H9 (cell line): ENCODE measurements around the gene UBE2G1. TPM values are rescaled to one million over a fixed set of nuclear protein-coding genes. Genes with fewer than 3 reads are reported as not detected.

Source experiments
- DNase-seq: peaks from one replicate; pipeline ENCODE4 v3.0.0-alpha.2; 2017
- H2AFZ ChIP-seq: one replicate; pipeline ENCODE4 v1.6.1; 2013; ENCODE audit warnings: mild to moderate bottlenecking, low read length, control low read depth, moderate library complexity
- H2AK5ac ChIP-seq: 2 replicates; pipeline ENCODE4 v1.6.1; 2013; ENCODE audit warnings: low read length, control low read depth, mixed read lengths; ENCODE audit not compliant: insufficient read length
- H2BK120ac ChIP-seq: one replicate; pipeline ENCODE4 v1.6.1; 2013; ENCODE audit warnings: low read depth, mild to moderate bottlenecking, low read length, control low read depth, inconsistent platforms; ENCODE audit not compliant: poor library complexity, severe bottlenecking
- H2BK12ac ChIP-seq: 2 replicates; pipeline ENCODE4 v1.6.1; 2013; ENCODE audit warnings: low read length, control low read depth, mixed read lengths, low read depth; ENCODE audit not compliant: insufficient read length
- H2BK15ac ChIP-seq: 2 replicates; pipeline ENCODE4 v1.6.1; 2013; ENCODE audit warnings: low read depth, low read length, control low read depth
- H2BK20ac ChIP-seq: one replicate; pipeline ENCODE4 v1.6.1; 2013; ENCODE audit warnings: low read depth, mild to moderate bottlenecking, low read length, control low read depth, inconsistent platforms; ENCODE audit not compliant: poor library complexity, severe bottlenecking
- H2BK5ac ChIP-seq: 2 replicates; pipeline ENCODE4 v1.6.1; 2013; ENCODE audit warnings: low read length, control low read depth, mixed read lengths; ENCODE audit not compliant: insufficient read length
- H3K14ac ChIP-seq: 2 replicates; pipeline ENCODE4 v1.6.1; 2013; ENCODE audit warnings: low read length, control low read depth; ENCODE audit not compliant: insufficient read depth
- H3K18ac ChIP-seq: 2 replicates; pipeline ENCODE4 v1.6.1; 2013; ENCODE audit warnings: low read depth, mild to moderate bottlenecking, mixed read lengths, low read length, control low read depth; ENCODE audit not compliant: insufficient read length
- H3K23ac ChIP-seq: 2 replicates; pipeline ENCODE4 v1.6.1; 2013; ENCODE audit warnings: low read length, control low read depth, mixed read lengths, low read depth; ENCODE audit not compliant: insufficient read length
- H3K23me2 ChIP-seq: 2 replicates; pipeline ENCODE4 v1.6.1; 2013; ENCODE audit warnings: low read depth, mild to moderate bottlenecking, mixed read lengths, low read length, control low read depth; ENCODE audit not compliant: insufficient read length, poor library complexity, severe bottlenecking
- H3K27ac ChIP-seq: 2 replicates; pipeline ENCODE4 v1.5.1; 2013; ENCODE audit warnings: low read length, control low read depth, mixed read lengths, low read depth; ENCODE audit not compliant: insufficient read length
- H3K27me3 ChIP-seq: 2 replicates; pipeline ENCODE4 v1.6.1; 2013; ENCODE audit warnings: low read length, control low read depth, inconsistent platforms; ENCODE audit not compliant: insufficient read depth
- H3K4ac ChIP-seq: 2 replicates; pipeline ENCODE4 v1.6.1; 2013; ENCODE audit warnings: low read depth, mild to moderate bottlenecking, control low read depth, inconsistent platforms, low read length, moderate library complexity
- H3K4me1 ChIP-seq: 2 replicates; pipeline ENCODE4 v1.6.1; 2013; ENCODE audit warnings: low read length, control low read depth, inconsistent platforms; ENCODE audit not compliant: insufficient read depth
- H3K4me2 ChIP-seq: 2 replicates; pipeline ENCODE4 v1.6.1; 2013; ENCODE audit warnings: low read length, control low read depth, mixed read lengths; ENCODE audit not compliant: insufficient read length, insufficient read depth
- H3K56ac ChIP-seq: 2 replicates; pipeline ENCODE4 v1.6.1; 2013; ENCODE audit warnings: low read depth, mild to moderate bottlenecking, mixed read lengths, low read length, control low read depth; ENCODE audit not compliant: insufficient read length
- H3K79me1 ChIP-seq: 2 replicates; pipeline ENCODE4 v1.6.1; 2013; ENCODE audit warnings: low read depth, mild to moderate bottlenecking, moderate library complexity, low read length, control low read depth, inconsistent platforms; ENCODE audit not compliant: insufficient read depth, poor library complexity, severe bottlenecking
- H3K79me2 ChIP-seq: 2 replicates; pipeline ENCODE4 v1.6.1; 2013; ENCODE audit warnings: low read length, control low read depth, inconsistent platforms; ENCODE audit not compliant: insufficient read depth
- H3K9ac ChIP-seq: 2 replicates; pipeline ENCODE4 v1.6.1; 2013; ENCODE audit warnings: low read length, control low read depth, mixed read lengths; ENCODE audit not compliant: insufficient read length; ENCODE audit errors: extremely low read depth
- H3K9me3 ChIP-seq: one replicate; pipeline ENCODE4 v1.6.1; 2013; ENCODE audit warnings: low read depth, low read length, inconsistent platforms; ENCODE audit not compliant: control insufficient read depth
- H3T11ph ChIP-seq: one replicate; pipeline ENCODE4 v1.6.1; 2013; ENCODE audit warnings: mild to moderate bottlenecking, low read length, control low read depth, inconsistent platforms
- H4K20me1 ChIP-seq: one replicate; pipeline ENCODE4 v1.6.1; 2013; ENCODE audit not compliant: control insufficient read depth, insufficient read length, insufficient read depth
- H4K5ac ChIP-seq: 2 replicates; pipeline ENCODE4 v1.6.1; 2013; ENCODE audit warnings: low read depth, mild to moderate bottlenecking, mixed read lengths, low read length, control low read depth; ENCODE audit not compliant: insufficient read length
- H4K8ac ChIP-seq: replicated peaks from 2 replicates; pipeline ENCODE4 v1.6.1; 2013; ENCODE audit warnings: low read length, control low read depth, mixed read lengths, low read depth; ENCODE audit not compliant: insufficient read length
- H4K91ac ChIP-seq: 2 replicates; pipeline ENCODE4 v1.6.1; 2013; ENCODE audit warnings: low read depth, mild to moderate bottlenecking, moderate library complexity, mixed read lengths, low read length, control low read depth; ENCODE audit not compliant: insufficient read length
- H3K27ac Mint-ChIP-seq, 3 experiments: 2 replicates in 2 of 3; 3 replicates in 1 of 3; pipeline ENCODE4 v1.8.0; 2020 to 2021; ENCODE audit warnings: mixed read lengths in 3 of 3, mild to moderate bottlenecking in 1 of 3, moderate library complexity in 1 of 3
- H3K27me3 Mint-ChIP-seq: 2 replicates; pipeline ENCODE4 v1.8.0; 2021; ENCODE audit warnings: low read depth, mild to moderate bottlenecking, moderate library complexity, mixed read lengths
- H3K36me3 Mint-ChIP-seq, 3 experiments: 2 replicates in 2 of 3; 3 replicates in 1 of 3; pipeline ENCODE4 v1.8.0; 2020 to 2021; ENCODE audit warnings: low read depth in 3 of 3, mixed read lengths in 3 of 3; ENCODE audit not compliant: insufficient read depth in 1 of 3
- H3K4me1 Mint-ChIP-seq, 2 experiments: 2 replicates each; pipeline ENCODE4 v1.8.0; 2020; ENCODE audit warnings: mixed read lengths in 2 of 2
- H3K4me3 Mint-ChIP-seq, 2 experiments: 2 replicates in 1 of 2; 3 replicates in 1 of 2; pipeline ENCODE4 v1.8.0; 2020 to 2021; ENCODE audit warnings: mild to moderate bottlenecking in 2 of 2, mixed read lengths in 2 of 2, moderate library complexity in 1 of 2
- H3K9me3 Mint-ChIP-seq, 2 experiments: 2 replicates in 1 of 2; 3 replicates in 1 of 2; pipeline ENCODE4 v1.8.0; 2020; ENCODE audit warnings: mild to moderate bottlenecking in 2 of 2, mixed read lengths in 2 of 2, moderate library complexity in 1 of 2
- WGBS: extraction: QIAGEN DNeasy Blood & Tissue Kit; methylation state at CpG from one replicate; pipeline ENCODE4 v1.1.7; 2013; ENCODE audit warnings: missing lambda C conversion rate, low lambda C conversion rate, mixed read lengths; ENCODE audit not compliant: insufficient read length; ENCODE audit errors: extremely low coverage; 5-methylcytosine and 5-hydroxymethylcytosine counted together
- total RNA-seq: library from RNA; stranded (reverse); gene quantifications from 2 replicates; pipeline ENCODE4 v1.2.1, GENCODE V29; 2021
- TF ChIP-seq, protein P1 (sequence below): fragments of 200-600 bp; sonication (generic); conservative IDR thresholded peaks from 3 replicates; pipeline ENCODE4 v1.8.0; 2021; ENCODE audit warnings: antibody characterized with exemption, mild to moderate bottlenecking

Gene UBE2G1
- total RNA-seq, 1 experiment from 2014 or later = 188 TPM

DNA sequence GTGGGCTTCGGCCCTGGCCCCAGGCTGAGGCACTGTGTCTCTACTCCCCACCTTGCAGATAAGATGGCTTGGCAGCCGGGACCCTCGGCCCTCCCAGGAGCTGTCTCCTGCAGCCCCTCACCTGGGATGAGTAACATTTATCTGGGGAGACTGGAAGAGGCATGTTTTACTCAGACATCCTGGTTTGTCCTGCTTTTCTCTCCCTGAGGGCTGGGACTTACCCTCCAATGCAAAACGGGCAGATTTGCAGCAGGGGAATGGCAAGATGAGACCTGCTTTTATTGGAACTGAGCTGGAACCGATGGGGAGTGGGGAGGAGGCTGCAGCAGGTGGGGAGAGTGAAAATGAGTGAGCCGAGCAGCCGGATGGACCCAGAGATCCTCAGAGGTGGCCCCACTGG lies 27.3 kb upstream of the UBE2G1 start:
- WGBS = no CpG with 5 or more reads among the region's 7 CpGs
- Histone ChIP-seq H3K23ac (no peak overlapping the region), H2BK120ac (no peak overlapping the region), H2BK15ac (no peak overlapping the region), H3K79me2 (no peaks in the 10 kb centered on the region), H3K14ac (peak overlapping the region; percentile 22; the same call in 1 of the 2 replicates), H3K4me1 (peaks cover 12% of the 10 kb centered on the region; the same call in 1 of the 2 replicates), H2AFZ (no peak overlapping the region), H2BK5ac (no peak overlapping the region), H3K4me2 (no peak overlapping the region), H4K8ac (no peak overlapping the region), H4K91ac (no peak overlapping the region), H2AK5ac (no peak overlapping the region), H3K79me1 (no peaks in the 10 kb centered on the region), H3K18ac (peak overlapping the region; percentile 1), H2BK20ac (no peak overlapping the region), H2BK12ac (peak overlapping the region; percentile 18), H4K20me1 (no peaks in the 10 kb centered on the region), H3K56ac (no peak overlapping the region), H3T11ph (no peak overlapping the region), H3K27ac (no peak overlapping the region), H4K5ac (no peak overlapping the region), H3K4ac (no peak overlapping the region), H3K27me3 (no peaks in the 10 kb centered on the region), H3K23me2 (peaks cover 3% of the 10 kb centered on the region), H3K9me3 (no peaks in the 10 kb centered on the region), H3K9ac (no peak overlapping the region)
- no peak for DNase-seq
- Mint-ChIP-seq H3K36me3 (no peaks in the 10 kb centered on the region), H3K27me3 (no peaks in the 10 kb centered on the region), H3K4me3 (no peak overlapping the region; a peak in 2 of 5 replicates), H3K4me1 (peaks cover 38 to 44% of the 10 kb centered on the region in 2 experiments), H3K27ac (peak overlapping the region; percentile 33 to 96 (median 85); a peak in 5 of 7 replicates), H3K9me3 (peaks cover 0 to 3% of the 10 kb centered on the region in 2 experiments; a peak in 1 of 5 replicates)
- TF ChIP-seq, protein P1, sequence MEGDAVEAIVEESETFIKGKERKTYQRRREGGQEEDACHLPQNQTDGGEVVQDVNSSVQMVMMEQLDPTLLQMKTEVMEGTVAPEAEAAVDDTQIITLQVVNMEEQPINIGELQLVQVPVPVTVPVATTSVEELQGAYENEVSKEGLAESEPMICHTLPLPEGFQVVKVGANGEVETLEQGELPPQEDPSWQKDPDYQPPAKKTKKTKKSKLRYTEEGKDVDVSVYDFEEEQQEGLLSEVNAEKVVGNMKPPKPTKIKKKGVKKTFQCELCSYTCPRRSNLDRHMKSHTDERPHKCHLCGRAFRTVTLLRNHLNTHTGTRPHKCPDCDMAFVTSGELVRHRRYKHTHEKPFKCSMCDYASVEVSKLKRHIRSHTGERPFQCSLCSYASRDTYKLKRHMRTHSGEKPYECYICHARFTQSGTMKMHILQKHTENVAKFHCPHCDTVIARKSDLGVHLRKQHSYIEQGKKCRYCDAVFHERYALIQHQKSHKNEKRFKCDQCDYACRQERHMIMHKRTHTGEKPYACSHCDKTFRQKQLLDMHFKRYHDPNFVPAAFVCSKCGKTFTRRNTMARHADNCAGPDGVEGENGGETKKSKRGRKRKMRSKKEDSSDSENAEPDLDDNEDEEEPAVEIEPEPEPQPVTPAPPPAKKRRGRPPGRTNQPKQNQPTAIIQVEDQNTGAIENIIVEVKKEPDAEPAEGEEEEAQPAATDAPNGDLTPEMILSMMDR = no peak
